ENCODE results near the gene MLLT3.

- no peak for TF ChIP-seq POLR2AphosphoS5 (IDR thresholded peaks at IDR 0.05; ENCODE audit: low read depth, low read length)
- TF ChIP-seq REST (IDR thresholded peaks at IDR 0.05; ENCODE audit: insufficient read depth in 1 of 2, low read depth in 2 of 2, low read length in 2 of 2), result no peak
- TF ChIP-seq TAF1 (IDR thresholded peaks at IDR 0.05; ENCODE audit: borderline replicate concordance, insufficient read depth, low read length), result no peak
- TF ChIP-seq SIN3A (IDR thresholded peaks at IDR 0.05; ENCODE audit: borderline replicate concordance, insufficient read depth, low read length), result no peak
Measured at GRCh38 chr9:20330688-20331087, 291.6 kb downstream of the MLLT3 start.

All from PFSK-1 (cell line).